HG02970 (cell line): ENCODE results near the gene RNU1-1.
"Not testable (repeated sequence)": the region's sequence is repeated elsewhere in the genome, so short reads cannot be mapped to it uniquely, and the experiment has no call there.

Experiments used
- ATAC-seq: cut with Tn5 transposase; IDR thresholded peaks from one replicate; pipeline ENCODE4 v1.9.1; 2021; ENCODE audit warnings: mild to moderate bottlenecking, moderate library complexity, moderate number of reproducible peaks; ENCODE audit not compliant: unreplicated experiment, low FRiP score

The RNU1-1 gene

GRCh38 chr1:16525769-16526168, 11.7 kb upstream of the RNU1-1 start:
- not testable (repeated sequence) for ATAC-seq

DNA sequence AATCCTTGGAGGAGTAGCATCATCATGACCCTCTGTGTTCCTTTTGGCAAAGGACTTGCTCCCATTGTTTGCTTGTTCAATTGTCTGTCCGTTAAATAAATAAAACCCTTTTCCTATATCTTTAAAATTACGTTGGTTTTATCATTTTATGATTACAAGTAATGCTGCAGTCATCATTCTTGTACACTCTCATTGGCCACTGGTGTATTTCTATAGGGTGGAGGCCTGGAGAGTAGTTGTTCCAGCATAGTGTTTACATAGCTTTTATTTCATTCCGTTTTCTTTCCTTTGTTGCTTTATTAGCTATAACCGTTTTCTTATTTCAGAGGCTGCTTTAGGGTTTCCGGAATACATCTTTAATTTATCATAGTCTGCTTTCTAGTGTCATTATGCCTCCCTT, 7.6 kb upstream of the RNU1-1 start:
- not testable (repeated sequence) for ATAC-seq

DNA sequence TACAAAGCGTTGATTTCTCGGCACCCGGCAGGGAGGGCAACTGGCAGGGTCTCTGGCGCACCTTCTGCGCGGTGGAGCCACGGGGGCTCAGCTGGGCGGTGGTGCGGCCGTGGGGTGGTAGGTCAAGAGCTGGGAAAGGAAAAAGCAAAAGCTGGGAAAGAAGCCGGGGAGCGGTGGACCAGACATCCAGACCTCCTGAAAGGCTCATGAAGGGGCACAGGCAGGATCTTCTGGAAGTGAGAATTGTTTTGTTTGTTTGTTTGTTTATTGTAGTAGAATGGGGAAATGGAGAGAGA, 7.2 kb upstream of the RNU1-1 start:
- ATAC-seq = no peak

GRCh38 chr1:16520435-16521287, 6.6 kb upstream of the RNU1-1 start:
- not testable (repeated sequence) for ATAC-seq

GRCh38 chr1:16519255-16519951, 5.3 kb upstream of the RNU1-1 start:
- ATAC-seq = not testable (repeated sequence)

GRCh38 chr1:16518913-16519254, 4.8 kb upstream of the RNU1-1 start:
- ATAC-seq = not testable (repeated sequence)

DNA sequence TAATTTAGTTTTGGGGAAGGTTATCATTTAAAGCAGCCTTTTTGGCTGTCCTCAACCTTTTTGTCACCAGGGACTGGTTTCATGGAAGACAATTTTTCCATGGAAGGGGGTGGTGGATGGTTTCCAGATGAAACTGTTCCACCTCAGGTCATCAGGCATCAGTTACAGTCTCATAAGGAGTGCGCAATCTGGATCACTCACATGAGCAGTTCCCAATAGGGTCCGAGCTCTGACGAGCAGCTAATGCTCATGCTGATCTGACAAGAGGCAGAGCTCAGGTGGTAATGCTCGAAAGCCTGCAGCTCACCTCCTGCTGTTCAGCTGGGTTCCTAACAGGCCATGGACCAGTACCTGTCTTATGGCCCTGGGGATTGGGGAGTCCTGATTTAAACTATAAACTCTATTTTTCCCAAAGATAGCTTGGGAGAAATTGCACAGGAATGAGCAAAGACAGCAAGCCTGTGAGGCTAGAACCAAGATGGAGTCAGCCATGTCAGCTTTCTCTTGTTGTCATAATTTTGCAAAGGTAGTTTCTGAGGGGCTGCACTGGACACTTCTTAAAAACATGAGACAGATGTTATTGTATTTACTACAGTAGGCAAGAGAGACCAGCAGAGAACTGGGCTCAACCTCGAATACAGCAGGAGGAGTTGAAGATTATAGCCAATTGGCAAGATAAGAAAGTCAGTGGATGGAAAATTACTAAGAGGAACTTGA, 2.8 kb upstream of the RNU1-1 start:
- ATAC-seq = not testable (repeated sequence)

DNA sequence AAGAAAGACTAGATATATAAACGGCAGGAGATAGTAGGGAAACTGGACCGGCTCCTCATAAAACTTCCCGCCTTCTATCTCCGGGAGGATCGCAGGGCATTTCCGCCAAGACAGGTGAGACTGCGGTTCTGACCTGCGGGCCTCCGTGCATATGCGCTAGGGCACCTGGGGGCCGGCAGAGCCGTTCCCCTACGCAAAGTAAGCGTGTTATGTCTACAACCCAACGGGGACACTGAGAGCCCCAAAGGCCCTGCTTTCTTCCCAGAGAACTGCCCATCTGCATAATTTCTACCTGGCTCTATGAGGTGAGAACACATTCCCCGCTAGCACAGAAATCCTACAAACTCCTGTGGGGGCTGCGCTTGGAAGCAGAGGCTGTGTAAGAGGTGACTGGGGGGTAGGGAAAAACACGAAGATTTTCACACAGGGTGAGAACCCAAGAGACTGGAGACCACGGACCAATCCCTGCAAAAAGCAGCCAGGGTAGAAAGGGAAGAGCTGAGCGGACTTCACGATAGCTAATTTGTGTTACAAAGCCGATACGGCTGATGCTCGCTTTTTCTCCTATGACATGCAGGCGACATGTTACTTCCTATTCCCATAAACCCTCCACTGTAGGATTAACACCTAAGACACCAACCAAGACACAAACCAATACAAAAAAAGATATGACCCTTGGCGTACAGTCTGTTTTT, 526 bp downstream of the RNU1-1 start:
- ATAC-seq = peak; percentile 89

- ATAC-seq = not testable (repeated sequence)
Measured at GRCh38 chr1:16512624-16513411, 1.3 kb downstream of the RNU1-1 start.

DNA sequence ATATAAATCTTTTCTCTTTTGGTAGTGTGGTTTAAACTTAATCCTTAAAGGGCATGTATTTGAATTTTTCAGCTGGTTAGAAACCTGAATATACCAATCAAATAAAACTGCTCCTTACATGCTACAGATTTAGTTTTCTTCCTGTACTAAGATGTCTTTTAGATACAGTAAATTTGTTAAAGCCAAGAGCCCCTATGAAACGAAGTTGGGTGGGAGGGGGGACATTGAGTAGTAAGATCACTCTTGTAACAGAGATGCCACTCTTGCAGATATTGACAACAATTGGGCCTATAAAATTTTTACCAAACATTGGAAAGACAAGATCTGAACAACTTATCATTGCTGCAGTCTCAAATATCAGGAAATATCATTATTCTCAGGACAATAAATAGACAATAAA, 2.2 kb downstream of the RNU1-1 start:
- ATAC-seq = not testable (repeated sequence)

- not testable (repeated sequence) for ATAC-seq
Measured at GRCh38 chr1:16508861-16509445, 5.1 kb downstream of the RNU1-1 start.

GRCh38 chr1:16506364-16507136, 7.5 kb downstream of the RNU1-1 start:
- ATAC-seq = not testable (repeated sequence)

DNA sequence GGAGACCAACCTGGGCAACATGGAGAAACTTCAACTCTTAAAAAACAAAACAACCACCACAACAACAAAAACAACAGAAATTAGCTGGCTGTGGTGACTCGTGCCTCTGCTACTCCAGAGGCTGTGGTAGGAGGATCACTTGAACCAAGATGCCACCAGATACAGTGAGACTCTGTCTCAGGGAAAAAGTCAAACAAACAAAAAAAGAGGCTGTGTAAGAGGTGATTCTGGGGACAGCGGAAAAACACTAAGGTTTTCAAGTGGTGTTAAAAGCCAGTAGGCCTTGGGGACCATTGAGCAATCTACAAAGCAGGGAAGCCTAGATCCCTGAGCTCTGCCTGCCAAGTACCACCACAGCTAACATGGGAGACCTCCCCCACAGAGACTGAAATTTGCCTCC, 8.2 kb downstream of the RNU1-1 start:
- not testable (repeated sequence) for ATAC-seq

GRCh38 chr1:16503494-16503893, 10.6 kb downstream of the RNU1-1 start:
- ATAC-seq = no peak

DNA sequence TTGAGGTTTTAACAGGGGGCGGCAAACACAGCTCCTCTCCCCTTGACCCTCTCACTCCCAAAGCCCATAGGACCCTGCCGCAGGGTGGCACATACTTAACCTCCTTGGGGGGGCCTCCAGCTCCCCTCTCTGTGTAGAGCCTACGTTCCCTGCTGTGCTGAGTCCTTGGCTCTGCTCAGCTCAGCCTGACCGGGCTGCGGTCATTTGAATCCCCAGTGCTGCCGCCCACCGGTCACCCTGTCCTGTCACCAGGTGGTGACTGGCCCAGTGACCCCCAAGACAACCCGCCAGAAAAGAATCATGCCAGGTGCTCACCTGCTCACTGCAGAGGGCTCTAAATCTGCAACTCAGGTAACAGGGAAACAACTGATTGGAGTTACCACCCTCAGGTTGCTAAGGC, 12.6 kb downstream of the RNU1-1 start:
- ATAC-seq = not testable (repeated sequence)

DNA sequence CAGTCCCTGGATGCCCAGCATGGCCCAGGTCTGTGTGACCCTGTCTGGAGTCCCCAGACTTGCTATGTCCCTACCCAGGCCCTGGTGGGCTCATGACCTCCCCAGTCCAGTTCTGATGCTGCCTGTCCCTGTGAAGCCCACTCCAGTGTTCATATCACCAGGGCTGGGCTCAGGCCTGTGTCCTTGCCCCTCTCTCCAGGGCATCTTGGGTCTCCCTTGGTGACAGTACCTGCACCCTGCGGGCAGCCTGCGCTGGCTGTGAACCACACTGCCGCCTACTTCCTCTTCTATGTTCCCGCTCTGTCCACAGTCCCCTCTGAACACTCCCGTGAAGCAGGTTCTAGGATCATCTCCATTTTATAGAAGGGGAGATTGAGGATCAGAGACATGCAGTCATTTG, 13.1 kb downstream of the RNU1-1 start:
- ATAC-seq = not testable (repeated sequence)

DNA sequence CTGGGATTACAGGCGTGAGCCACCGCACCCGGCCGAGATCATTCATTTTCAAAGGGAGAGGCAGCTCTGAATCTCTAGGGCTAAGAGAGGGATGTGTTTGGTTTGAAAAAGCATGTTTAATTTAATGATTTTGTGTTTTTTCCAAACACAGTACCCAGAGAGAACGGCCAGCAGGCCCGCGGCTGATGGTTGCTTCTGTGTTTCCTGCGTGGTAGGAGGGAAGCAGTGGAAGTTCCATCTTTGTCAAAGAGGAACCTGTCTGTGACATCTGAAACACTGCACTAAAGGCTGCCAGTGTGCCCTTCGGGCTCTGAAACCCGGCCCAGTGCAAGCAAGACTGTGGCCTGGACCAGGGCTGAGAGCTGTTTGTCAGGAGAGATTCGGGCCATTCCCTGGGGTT, 13.6 kb downstream of the RNU1-1 start:
- not testable (repeated sequence) for ATAC-seq

- ATAC-seq = peak; percentile 86
Measured at GRCh38 chr1:16498573-16499413, 15.3 kb downstream of the RNU1-1 start.
